Brain pericyte (primary cell): ENCODE data around the gene IDUA.

Experiments
- DNase-seq: peaks from one replicate; pipeline ENCODE4 v3.0.0-alpha.2; 2012; ENCODE audit warnings: low read depth, low spot score

The IDUA gene

GRCh38 chr4:1015179-1015578 is 28.3 kb downstream of the IDUA start:
- no peak for DNase-seq

DNA sequence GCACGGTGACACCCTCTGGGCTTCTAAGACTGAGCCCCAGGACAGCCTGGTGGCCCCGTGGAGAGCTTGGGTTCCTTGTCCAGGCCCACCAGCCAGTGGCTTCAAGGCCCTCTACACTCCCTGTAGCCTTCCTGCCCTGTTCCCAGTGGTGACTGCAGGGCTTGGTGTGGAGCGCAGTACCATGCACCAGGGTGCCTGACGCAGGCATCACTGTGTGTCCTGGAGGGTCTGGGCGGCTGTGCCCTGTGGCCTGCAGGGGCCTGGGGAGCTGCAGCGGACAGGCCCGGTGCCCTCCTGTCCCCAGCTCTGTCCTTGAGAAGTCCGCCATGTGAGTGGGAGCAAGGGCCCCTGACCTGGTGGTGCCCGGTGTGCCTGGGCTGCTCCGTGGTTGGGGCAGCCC is 28.9 kb downstream of the IDUA start:
- no peak for DNase-seq

- no peak for DNase-seq
These were observed 30.4 kb downstream of the IDUA start for GRCh38 chr4:1017211-1017610.

DNA sequence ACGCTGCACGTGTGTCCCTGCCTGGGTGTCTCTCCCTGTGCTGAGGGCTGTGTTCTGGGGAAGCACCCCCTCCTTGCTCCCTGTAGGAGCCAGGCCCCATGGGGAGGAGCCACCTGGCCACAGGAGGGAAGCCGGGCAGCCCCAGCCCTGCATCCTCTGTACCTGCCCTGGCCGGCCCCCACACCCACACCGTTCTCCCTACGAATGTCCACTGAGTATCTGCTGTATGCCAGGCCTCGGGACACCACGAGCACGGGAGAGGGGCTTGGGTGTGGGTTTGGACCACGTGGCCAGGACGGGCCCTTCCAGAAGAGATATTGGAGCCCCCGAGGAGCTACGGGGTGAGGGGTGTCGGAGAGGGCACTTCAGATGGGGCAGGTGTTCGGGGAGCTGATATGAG is 30.9 kb downstream of the IDUA start:
- no peak for DNase-seq

DNA sequence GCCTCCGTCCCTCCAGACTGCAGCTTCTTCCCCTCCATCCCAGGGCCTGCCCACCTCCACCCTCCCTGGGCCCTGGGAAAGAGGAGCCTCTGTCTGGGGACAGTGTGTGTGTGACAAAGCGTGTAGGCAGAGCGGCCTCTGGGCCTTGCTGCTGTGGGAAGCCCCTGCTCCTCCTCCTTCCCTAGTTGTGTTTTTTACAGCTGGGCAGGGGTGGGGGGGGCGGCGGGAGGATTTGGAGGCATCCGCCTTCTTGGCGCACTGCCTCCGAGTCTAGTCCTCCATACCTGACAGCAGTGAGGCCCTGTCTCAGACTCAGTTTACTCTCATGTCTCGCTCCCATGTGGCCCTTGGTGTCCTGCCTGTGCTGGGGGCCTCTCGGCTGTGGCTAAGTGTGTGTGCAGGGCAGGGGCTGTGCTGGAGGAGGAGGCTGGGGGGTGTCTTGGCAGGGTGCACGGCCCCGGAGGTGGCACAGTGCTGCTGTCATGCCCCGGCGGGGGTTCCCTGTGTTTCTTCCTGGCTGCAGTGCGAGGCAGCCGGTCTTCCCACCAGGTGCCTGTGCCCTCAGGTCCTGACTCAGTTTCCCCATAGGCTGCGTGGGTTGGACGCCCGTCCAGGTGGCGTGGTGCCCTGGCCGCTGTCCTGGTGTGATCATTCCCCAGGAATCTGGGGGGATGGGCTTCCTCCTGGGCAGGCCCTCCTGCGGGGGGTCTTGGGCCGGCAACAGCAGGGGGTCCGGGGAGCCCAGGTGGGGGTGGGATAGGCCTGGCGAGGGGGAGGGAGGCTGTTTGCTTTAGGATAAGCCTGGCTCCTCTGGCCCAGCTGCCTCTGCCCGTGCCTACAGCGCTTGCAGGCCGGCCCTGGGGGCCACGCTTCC is 31.5 kb downstream of the IDUA start:
- no peak for DNase-seq

DNA sequence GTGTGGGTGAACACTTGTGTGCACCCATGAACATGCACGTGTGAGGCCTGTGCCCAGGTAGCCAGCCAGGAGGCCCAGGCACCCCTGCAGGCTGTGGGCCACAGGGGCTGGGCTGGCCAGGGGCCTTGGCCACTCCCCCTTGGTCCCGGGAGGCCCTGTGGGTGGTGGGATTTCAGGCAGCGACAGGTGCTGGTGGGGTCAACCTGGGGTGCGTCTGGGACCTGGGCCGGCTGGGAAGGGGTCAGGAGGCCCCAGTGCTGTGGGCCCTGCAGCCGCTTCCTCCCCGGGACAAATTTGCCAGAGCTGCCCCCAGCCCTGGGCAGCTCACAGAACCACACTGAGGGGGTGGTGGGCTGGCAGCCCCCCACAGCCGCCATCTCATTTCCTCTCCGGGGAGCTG is 32.5 kb downstream of the IDUA start:
- DNase-seq, result no peak

DNA sequence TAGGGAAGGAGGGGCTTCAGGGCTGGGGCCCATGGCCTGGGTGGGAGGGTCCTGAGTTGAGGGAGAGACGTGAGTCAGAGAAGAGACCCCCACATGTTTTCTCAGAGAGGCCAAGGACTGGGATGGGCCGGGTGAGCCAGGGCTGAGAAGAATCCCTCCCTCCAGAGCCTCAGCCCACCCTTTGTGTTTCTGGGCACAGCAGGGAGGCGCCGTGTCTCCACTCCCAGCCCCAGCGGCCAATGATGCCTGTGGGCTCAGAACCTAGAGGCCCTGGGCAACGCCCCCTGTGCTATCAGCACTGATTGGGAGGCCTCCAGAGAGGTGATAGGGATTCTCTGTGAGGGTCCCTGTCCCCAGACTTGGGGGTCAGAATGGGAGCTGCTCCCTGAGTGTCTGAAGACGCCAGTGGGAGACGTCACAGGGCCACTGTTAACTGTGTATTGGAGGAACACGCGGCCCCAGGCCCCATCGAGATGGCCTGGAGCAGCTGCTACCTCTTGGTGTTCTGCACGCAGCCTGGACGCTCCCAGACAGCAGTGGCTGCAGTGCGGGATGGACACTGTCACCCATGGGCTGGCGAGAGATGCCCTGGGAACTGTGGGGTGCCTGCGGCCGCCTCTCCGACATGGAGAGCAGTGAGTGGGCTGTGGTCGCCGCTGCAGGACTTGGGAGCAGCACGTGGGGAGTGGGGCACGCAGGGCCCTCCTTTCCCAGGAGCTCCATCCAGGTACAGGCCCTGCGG is 33.1 kb downstream of the IDUA start:
- DNase-seq, result no peak

DNA sequence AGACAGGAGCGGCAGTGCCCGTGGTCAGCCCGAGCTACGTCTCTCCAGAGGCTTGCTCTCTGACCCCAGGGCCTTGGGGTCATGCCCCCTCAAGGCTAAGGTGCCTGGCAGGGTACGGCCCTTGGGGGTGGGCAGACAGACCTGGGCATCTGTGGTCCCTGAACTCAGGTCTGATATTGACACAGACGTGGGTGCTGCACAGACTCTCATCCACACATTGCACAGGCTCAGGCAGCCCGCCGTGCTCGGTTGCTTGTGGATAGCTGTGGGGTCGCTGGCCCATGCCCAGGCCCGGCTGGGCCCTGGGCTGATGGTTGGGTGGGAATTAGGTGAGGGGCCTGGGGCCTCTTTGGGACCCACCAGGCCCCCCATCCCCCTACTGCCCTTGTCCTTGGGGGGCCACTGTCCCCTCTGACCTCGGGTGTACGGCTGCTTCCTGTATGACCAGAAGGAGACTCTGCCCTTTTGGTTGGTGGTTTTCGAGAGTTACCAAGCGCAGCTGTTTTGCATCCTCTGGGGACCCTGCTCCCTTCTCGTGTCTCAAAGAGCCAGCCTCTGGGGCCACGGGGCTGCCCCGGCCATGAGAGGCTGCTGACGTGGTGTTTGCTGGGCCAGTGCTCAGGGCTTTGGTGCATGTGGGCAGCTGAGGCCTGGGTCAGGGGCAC is 34.7 kb downstream of the IDUA start:
- no peak for DNase-seq

- DNase-seq, result no peak
These were observed 35.4 kb downstream of the IDUA start for GRCh38 chr4:1022051-1022738.

- no peak for DNase-seq
These were observed 35.9 kb downstream of the IDUA start for GRCh38 chr4:1022739-1023066.

DNA sequence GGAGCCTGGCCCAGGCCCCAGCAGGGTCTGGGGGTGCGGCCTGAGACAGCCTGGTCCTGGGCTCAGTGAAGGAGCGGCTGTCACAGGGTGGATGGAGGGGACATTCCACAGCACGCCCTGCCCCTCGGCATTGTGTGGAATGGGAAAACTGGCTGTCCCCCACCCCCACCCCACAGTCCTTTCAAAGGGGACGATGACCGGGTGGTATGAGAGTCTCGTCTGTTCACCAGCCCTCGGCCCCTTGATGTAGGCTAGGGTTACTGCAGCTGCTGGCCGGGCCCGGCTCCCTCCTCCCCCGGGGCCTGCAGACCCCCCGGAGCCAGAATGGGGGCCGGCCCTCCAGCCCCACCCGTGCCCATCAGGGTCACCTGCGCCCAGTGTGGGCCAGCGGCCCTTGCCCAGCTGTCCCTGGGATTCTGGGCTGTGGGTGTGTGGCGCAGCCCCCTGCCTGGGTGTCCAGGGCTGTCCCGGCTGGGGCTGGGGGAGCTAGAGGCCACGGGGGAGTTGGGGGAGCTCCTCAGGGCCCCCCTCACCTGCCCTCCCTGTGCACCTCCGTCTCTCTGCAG is 36.3 kb downstream of the IDUA start:
- DNase-seq, result no peak

DNA sequence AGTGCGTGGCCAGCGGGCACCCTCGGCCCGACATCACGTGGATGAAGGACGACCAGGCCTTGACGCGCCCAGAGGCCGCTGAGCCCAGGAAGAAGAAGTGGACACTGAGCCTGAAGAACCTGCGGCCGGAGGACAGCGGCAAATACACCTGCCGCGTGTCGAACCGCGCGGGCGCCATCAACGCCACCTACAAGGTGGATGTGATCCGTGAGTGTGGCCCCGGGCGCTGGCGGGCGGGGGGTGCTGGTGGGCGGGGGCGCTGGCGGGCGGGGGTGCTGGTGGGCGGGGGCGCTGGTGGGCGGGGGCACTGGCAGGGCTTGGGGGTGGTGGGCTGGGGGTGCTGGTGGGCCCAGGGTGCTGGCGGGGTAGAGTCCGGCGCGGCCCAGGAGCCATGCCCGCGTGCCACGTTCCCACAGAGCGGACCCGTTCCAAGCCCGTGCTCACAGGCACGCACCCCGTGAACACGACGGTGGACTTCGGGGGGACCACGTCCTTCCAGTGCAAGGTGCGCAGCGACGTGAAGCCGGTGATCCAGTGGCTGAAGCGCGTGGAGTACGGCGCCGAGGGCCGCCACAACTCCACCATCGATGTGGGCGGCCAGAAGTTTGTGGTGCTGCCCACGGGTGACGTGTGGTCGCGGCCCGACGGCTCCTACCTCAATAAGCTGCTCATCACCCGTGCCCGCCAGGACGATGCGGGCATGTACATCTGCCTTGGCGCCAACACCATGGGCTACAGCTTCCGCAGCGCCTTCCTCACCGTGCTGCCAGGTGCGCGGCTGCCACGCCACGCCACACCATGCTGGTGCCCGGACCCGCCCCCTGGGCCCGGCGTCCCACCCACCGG is 37.3 kb downstream of the IDUA start:
- DNase-seq, result no peak

DNA sequence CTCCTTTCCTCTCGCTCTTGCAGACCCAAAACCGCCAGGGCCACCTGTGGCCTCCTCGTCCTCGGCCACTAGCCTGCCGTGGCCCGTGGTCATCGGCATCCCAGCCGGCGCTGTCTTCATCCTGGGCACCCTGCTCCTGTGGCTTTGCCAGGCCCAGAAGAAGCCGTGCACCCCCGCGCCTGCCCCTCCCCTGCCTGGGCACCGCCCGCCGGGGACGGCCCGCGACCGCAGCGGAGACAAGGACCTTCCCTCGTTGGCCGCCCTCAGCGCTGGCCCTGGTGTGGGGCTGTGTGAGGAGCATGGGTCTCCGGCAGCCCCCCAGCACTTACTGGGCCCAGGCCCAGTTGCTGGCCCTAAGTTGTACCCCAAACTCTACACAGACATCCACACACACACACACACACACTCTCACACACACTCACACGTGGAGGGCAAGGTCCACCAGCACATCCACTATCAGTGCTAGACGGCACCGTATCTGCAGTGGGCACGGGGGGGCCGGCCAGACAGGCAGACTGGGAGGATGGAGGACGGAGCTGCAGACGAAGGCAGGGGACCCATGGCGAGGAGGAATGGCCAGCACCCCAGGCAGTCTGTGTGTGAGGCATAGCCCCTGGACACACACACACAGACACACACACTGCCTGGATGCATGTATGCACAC is 38.2 kb downstream of the IDUA start:
- no peak for DNase-seq

- no peak for DNase-seq
These were observed 39.3 kb downstream of the IDUA start for GRCh38 chr4:1026115-1026514.

DNA sequence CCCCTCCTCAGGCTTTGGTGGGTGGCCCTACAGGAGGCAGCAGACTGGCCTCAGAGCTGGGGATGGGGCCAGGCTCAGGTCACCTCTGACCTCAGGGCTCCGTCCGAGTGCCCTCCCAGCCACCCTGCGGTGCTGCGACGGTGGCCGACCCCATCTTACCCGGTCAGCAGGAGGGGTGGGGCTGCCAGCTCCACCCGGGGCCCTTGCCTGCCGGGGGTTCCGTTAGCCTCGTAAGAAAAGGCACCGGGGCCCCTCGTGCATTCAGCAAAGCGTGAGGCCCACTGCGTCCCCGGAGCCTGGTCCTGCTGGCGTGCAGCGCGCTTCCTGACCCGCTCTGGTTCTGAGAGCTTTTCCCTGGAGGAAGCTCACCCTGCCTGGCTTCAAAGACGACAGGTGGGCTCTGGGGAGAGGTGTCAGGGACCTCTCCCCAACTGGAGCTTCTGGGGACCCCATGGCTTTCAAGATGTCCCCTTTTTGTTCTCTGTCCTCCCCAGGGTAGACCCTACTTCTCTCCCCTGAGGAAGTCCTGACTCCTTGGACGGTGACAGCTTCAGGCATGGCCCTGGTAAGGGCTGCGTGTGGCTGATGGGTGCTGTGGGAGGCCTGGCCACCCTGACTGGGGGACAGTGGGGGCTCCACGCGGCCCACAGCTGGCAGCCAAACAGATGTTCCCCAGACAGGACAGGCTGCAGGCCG is 40.5 kb downstream of the IDUA start:
- no peak for DNase-seq

DNA sequence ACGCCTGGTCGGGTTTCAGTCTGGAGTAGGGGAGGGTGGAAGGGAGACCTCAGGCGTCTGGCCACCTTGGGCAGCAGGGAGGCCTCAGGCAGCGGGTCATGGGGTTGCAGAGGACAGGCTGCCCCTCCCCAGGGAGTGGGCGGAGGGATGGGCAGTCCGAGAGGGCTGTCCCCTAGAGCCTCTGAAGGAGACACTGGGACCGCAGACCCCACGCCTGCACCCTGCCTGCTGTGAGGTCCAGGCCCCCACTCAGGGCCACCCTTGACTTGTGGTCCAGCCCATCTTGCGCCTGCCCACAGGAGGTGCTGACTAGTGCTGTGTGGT is 41.0 kb downstream of the IDUA start:
- DNase-seq, result no peak

DNA sequence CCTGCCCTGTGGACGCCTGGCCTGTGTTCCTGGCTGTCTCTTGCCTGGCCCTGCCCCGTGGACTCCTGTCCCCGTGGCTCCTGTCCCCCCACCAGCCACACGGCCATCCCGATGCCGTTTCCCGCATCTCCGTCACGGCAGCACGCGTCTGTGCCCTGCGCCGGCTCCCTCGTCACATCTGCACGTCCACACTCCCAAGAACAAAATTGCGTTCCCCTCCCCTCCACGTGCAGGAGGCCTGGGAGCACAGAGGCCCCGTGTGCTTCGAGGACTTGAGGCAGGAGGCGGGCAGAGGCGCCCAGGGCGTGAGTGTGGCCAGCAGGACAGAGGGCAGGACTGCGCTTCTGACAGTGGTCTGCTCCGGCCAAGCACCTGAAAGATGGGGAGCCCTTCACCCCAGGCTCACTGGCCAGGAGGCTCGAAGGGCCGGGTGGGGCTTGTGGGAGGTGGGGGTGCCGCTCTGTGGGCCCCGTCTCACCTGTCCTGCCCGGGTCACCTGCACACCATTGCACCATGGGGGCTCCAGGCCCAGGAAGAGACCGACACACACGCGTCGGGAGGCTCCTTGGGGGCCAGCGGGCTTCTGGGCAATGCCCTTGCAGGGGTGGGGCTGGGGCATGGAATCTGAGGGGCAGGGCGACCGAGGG is 41.9 kb downstream of the IDUA start:
- DNase-seq, result no peak

DNA sequence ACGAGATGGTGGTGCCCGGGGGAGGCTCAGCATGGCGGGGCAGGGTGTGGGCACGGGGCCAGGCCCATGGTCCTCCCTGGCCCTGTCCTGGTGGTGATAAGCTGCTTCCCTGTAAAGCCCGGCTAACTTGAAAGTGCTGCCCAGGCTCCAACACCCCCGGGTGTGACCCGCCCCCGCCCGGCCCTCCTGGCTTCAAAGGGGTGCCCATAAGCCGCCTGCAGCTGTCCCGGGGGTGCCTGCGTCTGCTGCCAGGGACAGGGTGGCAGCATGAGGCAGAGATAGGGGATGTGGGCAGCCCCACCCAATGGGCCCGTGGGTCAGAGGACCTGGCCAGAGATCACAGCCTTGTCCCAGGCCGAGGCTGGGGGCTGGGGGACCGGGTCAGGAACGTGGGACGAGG is 42.7 kb downstream of the IDUA start:
- no peak for DNase-seq

DNA sequence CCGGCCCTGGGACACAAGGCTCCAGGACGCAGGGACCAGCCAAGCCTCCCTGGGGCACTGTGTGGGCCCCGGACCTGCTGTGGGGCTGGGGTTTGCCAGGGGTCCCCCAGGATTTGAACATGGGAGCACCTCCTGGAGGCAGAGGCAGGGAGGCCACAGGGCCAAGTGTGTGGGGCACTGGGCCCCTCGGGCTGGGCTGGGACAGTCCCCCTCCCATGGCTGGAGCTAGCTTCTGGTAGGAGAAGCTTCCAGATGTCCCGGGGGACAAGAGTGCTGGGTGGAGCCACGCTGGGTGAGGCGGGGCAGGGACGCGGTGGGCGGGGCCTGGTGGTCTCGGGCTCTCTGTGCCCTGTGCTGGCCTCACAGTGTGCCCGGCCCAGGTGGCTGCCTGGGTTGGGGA is 43.2 kb downstream of the IDUA start:
- DNase-seq, result no peak
